H1 (cell line): ENCODE data around the gene ADAMTS17. TPM values are rescaled to one million over a fixed set of nuclear protein-coding genes. Genes with fewer than 3 reads are reported as not detected.

Experiments used
- KDM5A ChIP-seq: fragments of 200-600 bp; IDR thresholded peaks from 2 replicates; pipeline ENCODE4 v1.7.1; 2012; ENCODE audit warnings: mild to moderate bottlenecking, low read length, inconsistent platforms, mixed read lengths
- SP4 ChIP-seq: IDR thresholded peaks from 2 replicates; pipeline ENCODE4 v1.6.1; 2012; ENCODE audit warnings: low read length, inconsistent platforms
- ZNF274 ChIP-seq: IDR thresholded peaks from 2 replicates; pipeline ENCODE4 v1.7.0; 2012; ENCODE audit warnings: low read length, borderline replicate concordance; ENCODE audit errors: extremely low read depth
- polyA plus RNA-seq, 7 experiments: library from polyadenylated mRNA; depleted of rRNA in 3 of 7; stranded (reverse) in 5 of 7; unstranded in 2 of 7; fragments of >200 nt in 5 of 7; fragments of 200-250 nt in 2 of 7; gene quantifications; 1 replicate in 5 of 7; 2 replicates in 1 of 7; 4 replicates in 1 of 7; pipeline versions ENCODE4 v1.2.1 to v1.2.3, GENCODE V29; 2011 to 2013; ENCODE audit warnings: missing spikeins in 2 of 7, mixed read lengths in 2 of 7
- total RNA-seq: library from RNA; stranded (reverse); fragmentation: NEBNext Ultra II Directional; extraction: Animal tissue kit (Norgen Biotek cat#: 25700); gene quantifications from 2 replicates; pipeline ENCODE4 v1.2.1, GENCODE V29; 2021

The ADAMTS17 gene
- total and polyA plus RNA-seq, 2 of the 8 experiments (the other 6 are each of a cell fraction or from before 2014, with no cell fraction given) = 0.51 to 1.7 TPM

DNA sequence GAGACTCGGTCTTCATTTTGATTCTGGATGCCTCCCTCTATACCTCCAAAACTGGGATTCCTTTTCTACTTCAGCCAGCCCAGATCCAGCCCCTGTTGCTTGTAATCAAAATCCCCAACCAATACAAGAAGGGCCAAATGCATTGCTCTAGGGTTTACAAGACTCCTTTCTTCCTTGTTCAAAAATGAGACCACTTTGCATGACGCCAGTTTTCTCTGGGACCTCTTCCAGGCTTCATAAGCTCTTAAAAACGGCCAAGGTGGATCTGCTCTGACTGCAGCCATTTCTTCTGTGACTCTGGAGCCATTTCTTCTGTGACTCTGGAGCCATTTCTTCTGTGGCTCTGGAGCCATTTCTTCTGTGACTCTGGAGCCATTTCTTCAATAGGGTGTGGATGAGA is 71.9 kb downstream of the ADAMTS17 start (continued):
- TF ChIP-seq KDM5A (no peak), ZNF274 (no peak), SP4 (no peak)
